ENCODE measurements around the gene COPB1. TPM values are rescaled to one million over a fixed set of nuclear protein-coding genes. Genes with fewer than 3 reads are reported as not detected.

Gene COPB1
- polyA plus RNA-seq, 1 of the 3 experiments (the other 2 are of a cell fraction), result 81.0 TPM

- TF ChIP-seq USF1 (IDR thresholded peaks at IDR 0.05; ENCODE audit: borderline replicate concordance, low read depth), result no peak
- TF ChIP-seq POLR2AphosphoS5 (IDR thresholded peaks at IDR 0.05; ENCODE audit: low read depth, low read length), result peak; percentile 90
- TF ChIP-seq TAF1 (IDR thresholded peaks at IDR 0.05; ENCODE audit: borderline replicate concordance, low read depth, low read length), result peak; percentile 86
- TF ChIP-seq EP300 (IDR thresholded peaks at IDR 0.05; ENCODE audit: borderline replicate concordance in 1 of 2, low read depth in 1 of 2, low read length in 1 of 2), result peak in 1 of 2 experiments; percentile 55; a peak in 1 of 4 replicates
- peak; percentile 72 for TF ChIP-seq RCOR1 (IDR thresholded peaks at IDR 0.05; ENCODE audit: low read length)
- peak; percentile 84 for TF ChIP-seq YY1 (IDR thresholded peaks at IDR 0.05; ENCODE audit: low read depth)
- TF ChIP-seq CHD2 (IDR thresholded peaks at IDR 0.05; ENCODE audit: low read length, partially characterized antibody), result peak; percentile 87
- no peak for TF ChIP-seq NFIC (IDR thresholded peaks at IDR 0.05; ENCODE audit: borderline replicate concordance)
- TF ChIP-seq PBX3 (IDR thresholded peaks at IDR 0.05), result peak; percentile 47
- TF ChIP-seq RFX5 (IDR thresholded peaks at IDR 0.05; ENCODE audit: low read length), result no peak
- TF ChIP-seq GABPA (IDR thresholded peaks at IDR 0.05; ENCODE audit: low read depth), result peak; percentile 46
Observed at GRCh38 chr11:14519917-14520746, 20.5 kb upstream of the COPB1 start, which contains the start of gene PSMA1 (continued).

GRCh38 chr11:14519597-14519916 lies 19.9 kb upstream of the COPB1 start:
- Histone ChIP-seq H3K4me3 (ENCODE audit: low read depth in 2 of 2, low read length in 1 of 2) (peak overlapping the region; percentile 81 to 85), H3K27ac (ENCODE audit: low read depth in 2 of 2, low read length in 1 of 2) (peak overlapping the region; percentile 89 to 92), H3K9me2 (no peaks in the 10 kb centered on the region), H3K36me3 (replicated peaks in 1 of 2; ENCODE audit: control insufficient read depth in 1 of 2, insufficient read depth in 2 of 2, low read length in 1 of 2) (peaks cover 18 to 39% of the 10 kb centered on the region in 2 experiments), H3K4me1 (ENCODE audit: control insufficient read depth in 1 of 2, insufficient read depth in 2 of 2, low read depth in 1 of 2, low read length in 1 of 2) (peaks cover 0 to 4% of the 10 kb centered on the region in 2 experiments; a peak in 2 of 4 replicates), H3K4me2 (peak overlapping the region; percentile 76), H3F3A (replicated peaks; ENCODE audit: insufficient read depth) (no peaks in the 10 kb centered on the region), H4K20me1 (ENCODE audit: insufficient read depth) (no peaks in the 10 kb centered on the region), H2AFZ (ENCODE audit: low read depth) (peak overlapping the region; percentile 36; the same call in 1 of the 2 replicates), H3K9ac (peak overlapping the region; percentile 96), H3K9me3 (no peaks in the 10 kb centered on the region), H3K79me2 (ENCODE audit: insufficient read depth) (peaks cover 43% of the 10 kb centered on the region), H3K27me3 (ENCODE audit: insufficient read depth) (no peaks in the 10 kb centered on the region)
- DNase-seq, result no peak
- CTCF ChIA-PET, result interaction anchor here (1.5 kb wide), 1 partner anchor 65 kb away, joined by 4 read pairs; no protein-coding TSS in a partner anchor
- 4% methylated on average over 8 of the region's 10 CpGs for WGBS (ENCODE audit: low lambda C conversion rate)
- TF ChIP-seq MXI1 (IDR thresholded peaks at IDR 0.05; ENCODE audit: low read depth, low read length), result no peak
- no peak for TF ChIP-seq USF1 (IDR thresholded peaks at IDR 0.05; ENCODE audit: borderline replicate concordance, low read depth)
- TF ChIP-seq RCOR1 (IDR thresholded peaks at IDR 0.05; ENCODE audit: low read length), result no peak
- TF ChIP-seq FOSL2 (IDR thresholded peaks at IDR 0.05; ENCODE audit: borderline replicate concordance, low read depth), result no peak
- TF ChIP-seq POLR2AphosphoS5 (IDR thresholded peaks at IDR 0.05; ENCODE audit: low read depth, low read length), result no peak
- no peak for TF ChIP-seq SMC3 (IDR thresholded peaks at IDR 0.05; ENCODE audit: low read depth, low read length)
- no peak for TF ChIP-seq NFIC (IDR thresholded peaks at IDR 0.05; ENCODE audit: borderline replicate concordance)
- TF ChIP-seq GABPA (IDR thresholded peaks at IDR 0.05; ENCODE audit: low read depth), result 0 out of 2 replicates have a peak, but pooled peaks have one; percentile 3
- POLR2A ChIA-PET, result interaction anchor here (1.2 to 1.7 kb wide), 3 partner anchors 19 to 372 kb away, joined by 7 to 12 read pairs (median 8); partner anchors contain the start of genes COPB1, CYP2R1 and PDE3B
